GM18909 (cell line): Measurements from ENCODE around the gene SLCO1B1.

Experiments used
- ATAC-seq: cut with Tn5 transposase; IDR thresholded peaks from one replicate; pipeline ENCODE4 v1.9.1; 2021; ENCODE audit warnings: mild to moderate bottlenecking; ENCODE audit not compliant: unreplicated experiment, poor library complexity

The SLCO1B1 gene

DNA sequence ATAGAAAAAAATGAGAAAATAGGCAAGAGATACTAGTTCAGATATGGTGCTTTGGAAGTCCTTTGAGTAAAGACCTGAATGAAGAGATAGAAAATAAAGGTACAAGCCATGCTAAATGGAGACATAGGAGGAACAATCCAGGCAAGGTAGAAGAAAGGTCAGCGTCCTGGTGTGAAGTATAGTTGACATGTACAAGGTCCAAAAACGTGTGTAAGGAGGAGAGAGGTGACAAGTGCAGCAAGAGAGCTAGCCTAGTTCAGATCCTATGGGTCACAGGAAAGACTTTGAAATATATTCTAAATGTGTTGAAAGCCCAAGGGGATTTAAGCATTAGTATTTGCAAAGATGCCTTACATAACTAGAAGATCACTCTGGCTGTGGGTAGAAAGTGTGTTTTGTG lies 88.2 kb downstream of the SLCO1B1 start:
- no peak for ATAC-seq

DNA sequence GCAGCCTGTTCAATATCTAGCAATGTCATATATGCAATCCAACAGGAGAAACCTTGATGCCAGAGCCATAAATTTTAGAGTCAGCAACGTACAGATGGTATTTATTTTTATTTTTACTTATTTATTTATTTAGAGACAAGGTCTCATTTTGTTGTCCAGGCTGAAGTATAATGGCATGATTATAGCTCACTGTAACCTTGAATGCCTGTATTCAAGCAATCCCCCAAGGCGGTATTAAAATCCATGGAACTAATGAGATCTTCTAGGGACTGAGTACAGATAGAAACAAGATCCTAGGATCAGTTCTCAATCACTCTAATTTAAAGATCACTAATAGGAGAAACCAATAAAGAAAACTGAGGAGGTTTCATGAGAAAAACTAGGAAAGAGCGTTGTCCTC lies 89.3 kb downstream of the SLCO1B1 start:
- no peak for ATAC-seq

DNA sequence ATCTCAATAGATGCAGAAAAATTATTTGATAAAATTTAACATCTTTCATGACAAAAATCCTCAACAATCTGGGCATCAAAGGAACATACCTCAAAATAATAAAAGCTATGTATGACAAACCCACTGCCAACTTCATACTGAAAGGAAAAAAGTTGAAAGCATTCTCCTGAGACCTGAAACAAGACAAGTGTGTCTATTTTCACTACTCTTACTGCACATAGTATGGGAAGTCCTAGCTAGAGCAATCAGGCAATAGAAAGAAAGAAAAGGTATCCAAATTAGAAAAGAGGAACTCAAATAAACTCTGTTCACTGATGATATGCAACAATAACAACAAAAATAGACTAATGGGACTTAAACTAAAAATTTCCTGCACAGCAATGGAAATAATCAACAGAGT lies 90.1 kb downstream of the SLCO1B1 start:
- no peak for ATAC-seq

DNA sequence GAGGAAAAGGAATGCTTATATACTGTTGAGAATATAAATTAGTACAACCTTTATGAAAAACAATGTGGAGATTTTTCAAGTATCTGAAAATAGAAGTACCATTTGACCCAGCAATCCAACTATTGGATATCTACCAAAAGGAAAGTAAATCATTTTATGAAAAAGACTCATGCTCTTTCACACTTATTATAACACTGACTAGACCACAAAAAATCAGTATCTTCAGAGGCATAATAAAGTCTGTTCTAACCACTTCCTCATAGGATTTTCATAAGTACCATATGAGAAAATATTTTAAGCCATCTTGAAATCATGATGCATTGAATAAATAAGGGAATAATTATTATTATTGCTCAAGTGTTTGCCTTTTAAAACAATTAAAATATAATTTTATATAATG lies 90.8 kb downstream of the SLCO1B1 start:
- ATAC-seq, result no peak

DNA sequence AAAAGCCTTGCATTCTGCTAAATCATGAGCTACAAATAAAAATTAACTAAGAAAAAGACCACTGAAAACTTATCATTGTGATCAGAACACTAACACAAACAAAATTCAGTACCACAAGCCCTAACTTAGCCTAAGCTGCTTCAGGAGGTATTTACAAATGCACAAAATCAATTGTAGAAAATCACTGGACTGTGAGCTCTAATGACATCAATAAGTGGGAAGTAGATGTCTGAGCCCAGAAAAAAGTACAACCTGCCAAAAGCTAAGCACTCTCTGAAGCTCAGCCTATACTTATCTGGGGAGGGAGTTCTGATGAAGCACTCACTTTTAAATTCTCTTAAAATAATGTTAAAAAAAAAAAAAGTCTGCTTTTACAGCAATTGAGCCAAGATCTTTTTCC lies 92.9 kb downstream of the SLCO1B1 start:
- no peak for ATAC-seq

DNA sequence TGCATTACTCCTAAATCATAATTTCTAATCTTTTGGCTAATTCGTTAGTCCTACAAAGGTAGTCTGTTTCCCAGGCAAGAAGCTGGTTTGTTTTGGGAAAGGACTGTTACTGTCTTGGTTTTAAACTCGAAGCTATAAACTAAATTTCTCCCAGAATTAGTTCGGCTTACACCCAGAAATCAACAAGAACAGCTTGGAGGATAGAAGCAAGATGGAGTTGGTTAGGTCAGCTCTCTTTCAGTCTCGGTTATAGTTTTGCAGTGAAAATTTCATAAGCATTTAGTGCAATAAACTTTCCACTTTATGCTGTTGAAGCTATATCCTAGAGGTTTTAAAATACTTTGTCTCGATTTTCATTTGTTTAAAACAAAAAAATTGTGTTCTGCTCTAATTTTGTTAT lies 103.4 kb downstream of the SLCO1B1 start:
- no peak for ATAC-seq

DNA sequence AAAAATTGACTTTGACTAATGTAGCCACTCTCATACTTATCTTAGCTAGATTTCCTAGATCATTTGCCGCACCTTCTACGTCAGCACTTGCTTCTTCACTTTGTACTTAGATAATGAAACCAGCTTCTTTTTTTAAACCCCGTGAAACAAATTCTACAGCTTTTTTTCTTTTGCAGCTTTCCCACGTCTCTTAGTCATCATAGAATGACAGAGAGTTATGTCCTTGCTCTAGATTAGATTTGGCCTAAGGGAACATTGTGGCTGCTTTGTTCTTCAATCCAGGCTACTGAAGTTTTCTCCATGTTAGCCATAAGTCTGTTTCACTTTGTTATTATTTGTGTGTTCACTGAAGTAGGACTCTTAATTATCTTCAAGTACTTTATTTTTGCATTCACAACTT lies 108.9 kb downstream of the SLCO1B1 start:
- ATAC-seq, result no peak

DNA sequence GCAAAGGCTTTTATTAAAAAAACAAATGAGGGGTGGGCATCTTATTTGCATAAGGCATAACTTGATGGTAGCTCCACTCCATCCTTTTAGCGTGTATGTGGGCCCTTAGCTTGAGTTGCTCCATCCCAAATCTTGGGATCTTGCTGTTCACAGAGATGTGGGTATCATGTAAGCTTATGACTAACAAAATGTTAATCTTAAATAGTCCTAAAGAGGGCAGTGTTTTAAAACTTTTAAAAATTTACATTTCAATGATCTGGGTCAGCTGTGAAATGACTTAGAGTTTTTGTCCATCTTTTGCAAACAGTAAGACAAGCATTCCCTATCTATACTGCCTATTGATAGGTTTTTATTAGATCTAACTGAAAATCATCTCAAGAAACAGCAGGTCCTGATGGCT lies 117.7 kb downstream of the SLCO1B1 start:
- ATAC-seq, result no peak

DNA sequence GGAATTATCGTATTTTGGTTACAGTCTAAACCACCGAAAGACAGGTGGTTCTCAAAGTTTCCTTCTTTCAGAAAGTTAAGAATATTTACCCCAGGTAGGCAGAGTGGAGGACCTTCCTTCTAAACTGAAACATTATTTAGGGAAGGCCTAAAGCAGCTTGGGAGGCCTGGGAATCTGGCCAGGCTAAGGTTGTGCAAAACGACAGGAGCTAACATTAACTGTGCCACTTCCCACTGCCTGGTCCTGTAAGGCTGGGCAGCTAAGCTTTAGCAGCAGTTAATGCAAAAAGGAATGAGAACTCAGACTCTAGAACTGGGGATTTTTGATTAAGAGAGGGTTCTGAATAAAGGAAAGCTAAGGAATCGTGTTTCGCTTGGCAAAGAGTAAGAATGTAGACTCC lies 121.1 kb downstream of the SLCO1B1 start:
- no peak for ATAC-seq

DNA sequence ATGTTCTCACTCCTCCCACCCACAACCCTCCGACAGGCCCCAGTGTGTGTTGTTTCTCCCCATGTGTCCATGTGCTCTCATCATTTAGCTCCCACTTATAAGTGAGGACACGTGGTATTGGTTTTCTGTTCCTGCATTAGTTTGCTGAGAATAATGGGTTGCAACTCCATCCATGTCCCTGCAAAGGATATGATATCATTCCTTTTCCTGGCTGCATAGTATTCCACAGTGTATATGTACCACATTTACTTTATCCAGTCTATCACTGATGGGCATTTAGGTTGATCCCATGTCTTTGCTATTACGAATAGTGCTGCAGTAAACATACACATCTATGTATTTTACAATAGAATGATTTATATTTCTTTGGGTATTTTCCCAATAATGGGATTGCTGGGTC lies 126.2 kb downstream of the SLCO1B1 start:
- ATAC-seq, result no peak

DNA sequence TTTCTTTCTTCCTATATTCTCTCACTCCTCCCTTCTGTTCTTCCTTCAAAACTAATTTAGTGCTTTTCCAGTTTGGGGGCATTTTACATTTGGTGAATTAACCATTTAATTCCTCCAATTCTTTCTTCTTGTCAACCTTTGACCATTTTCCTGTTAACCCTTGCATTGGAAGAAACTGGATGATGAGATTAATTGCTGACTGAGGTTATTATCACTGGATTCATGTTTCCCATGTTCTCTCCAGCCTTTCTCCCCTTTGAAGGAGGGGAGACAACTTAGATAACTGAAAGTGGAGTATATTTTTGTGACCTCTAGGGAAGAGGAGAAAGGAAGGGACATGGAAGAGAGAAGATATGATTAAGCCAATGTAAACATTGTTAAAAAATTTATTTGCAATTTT lies 133.2 kb downstream of the SLCO1B1 start:
- no peak for ATAC-seq

DNA sequence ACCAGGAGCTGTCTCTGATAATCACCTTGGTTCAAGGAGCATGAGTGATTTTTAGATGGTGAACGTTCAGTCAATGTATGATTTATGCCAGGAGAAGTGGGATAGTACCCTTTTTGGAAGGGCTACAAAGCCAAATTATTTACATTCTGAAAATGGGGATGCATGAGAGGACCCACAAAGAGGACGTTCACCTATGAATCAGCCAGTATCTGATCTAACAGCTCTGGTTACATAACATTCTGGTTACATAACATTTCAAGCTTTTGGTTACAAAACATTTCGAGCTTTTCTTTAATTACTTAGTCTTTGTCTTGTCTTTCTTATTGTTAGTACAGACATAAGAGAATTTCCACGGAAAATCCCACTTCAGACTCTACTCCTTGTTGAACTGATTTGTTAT lies 134.9 kb downstream of the SLCO1B1 start:
- ATAC-seq, result no peak

DNA sequence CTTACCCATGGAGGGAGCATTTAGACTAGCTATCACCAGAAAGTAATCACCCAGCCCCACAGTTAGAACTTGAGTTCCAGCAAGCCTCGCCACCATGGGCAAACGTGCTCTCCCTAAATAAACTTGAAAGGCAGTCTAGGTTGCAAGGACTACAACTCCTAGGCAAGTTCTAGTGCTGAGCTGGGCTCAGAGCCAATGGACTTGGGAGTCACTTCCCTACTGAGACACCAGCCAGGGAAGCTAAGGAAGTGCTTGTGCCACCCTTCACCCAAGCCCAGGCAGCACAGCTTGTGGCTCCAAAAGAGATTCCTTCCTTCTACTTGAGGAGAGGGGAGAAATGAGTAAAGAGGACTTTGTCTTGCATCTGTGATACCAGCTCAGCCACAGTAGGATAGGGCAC lies 145.8 kb downstream of the SLCO1B1 start:
- ATAC-seq, result no peak
